COLO829 (cell line): ENCODE measurements around the gene RAPGEF6.
A peak's percentile ranks its signal among the peaks of the same experiment; 100 is the strongest.
"Not testable (repeated sequence)": the region's sequence is repeated elsewhere in the genome, so short reads cannot be mapped to it uniquely, and the experiment has no call there.

Experiments used
- DNase-seq: peaks from one replicate; pipeline ENCODE4 v3.0.0; 2012; ENCODE audit warnings: low spot score

Gene RAPGEF6

DNA sequence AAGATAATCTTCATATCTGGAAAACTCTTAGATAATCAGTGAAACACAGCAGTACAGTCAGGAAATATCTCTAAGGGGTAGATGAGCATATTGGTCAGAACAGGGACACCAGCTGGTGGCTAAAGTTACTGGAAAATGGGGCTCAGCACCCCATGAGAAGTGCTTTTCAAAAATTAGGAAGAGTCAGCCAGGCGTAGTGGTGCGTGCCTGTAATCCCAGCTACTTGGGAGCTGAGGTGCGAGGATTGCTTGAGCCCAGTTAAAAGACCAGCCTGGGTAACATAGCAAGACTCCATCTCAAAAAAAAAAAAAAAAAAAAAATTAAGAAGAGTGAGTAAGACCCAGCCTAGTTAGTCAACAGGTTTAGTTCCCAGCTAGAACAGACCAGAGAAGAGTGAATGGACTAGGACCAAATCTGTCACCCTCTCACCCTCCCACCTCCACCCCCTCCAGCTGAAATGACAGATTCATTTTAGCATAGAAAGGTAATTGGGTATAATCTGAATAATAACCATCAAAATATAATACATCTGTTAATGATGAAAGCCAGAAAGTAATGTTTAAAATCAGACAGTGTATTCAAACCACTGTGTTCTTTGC, 250.3 kb downstream of the RAPGEF6 start:
- DNase-seq, result no peak

DNA sequence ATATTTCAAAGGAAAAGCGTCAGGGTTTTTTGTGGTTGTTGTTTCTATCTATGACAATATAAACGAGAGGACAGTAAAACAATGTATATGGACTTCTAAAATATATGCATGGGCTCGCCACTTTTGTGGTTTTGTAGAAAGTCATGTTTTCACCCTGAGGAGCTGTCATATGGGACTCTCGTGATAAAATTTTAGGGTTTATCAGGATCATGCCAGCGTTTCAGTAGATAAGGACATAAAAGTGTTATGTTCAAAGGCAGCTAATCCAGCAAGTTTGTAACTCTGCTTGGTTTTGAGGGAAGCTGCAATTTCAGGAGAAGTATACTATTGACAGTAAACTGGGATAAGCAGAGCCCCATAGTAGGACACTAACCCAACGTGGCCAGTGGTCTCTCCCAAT, 250.9 kb downstream of the RAPGEF6 start:
- DNase-seq, result no peak

DNA sequence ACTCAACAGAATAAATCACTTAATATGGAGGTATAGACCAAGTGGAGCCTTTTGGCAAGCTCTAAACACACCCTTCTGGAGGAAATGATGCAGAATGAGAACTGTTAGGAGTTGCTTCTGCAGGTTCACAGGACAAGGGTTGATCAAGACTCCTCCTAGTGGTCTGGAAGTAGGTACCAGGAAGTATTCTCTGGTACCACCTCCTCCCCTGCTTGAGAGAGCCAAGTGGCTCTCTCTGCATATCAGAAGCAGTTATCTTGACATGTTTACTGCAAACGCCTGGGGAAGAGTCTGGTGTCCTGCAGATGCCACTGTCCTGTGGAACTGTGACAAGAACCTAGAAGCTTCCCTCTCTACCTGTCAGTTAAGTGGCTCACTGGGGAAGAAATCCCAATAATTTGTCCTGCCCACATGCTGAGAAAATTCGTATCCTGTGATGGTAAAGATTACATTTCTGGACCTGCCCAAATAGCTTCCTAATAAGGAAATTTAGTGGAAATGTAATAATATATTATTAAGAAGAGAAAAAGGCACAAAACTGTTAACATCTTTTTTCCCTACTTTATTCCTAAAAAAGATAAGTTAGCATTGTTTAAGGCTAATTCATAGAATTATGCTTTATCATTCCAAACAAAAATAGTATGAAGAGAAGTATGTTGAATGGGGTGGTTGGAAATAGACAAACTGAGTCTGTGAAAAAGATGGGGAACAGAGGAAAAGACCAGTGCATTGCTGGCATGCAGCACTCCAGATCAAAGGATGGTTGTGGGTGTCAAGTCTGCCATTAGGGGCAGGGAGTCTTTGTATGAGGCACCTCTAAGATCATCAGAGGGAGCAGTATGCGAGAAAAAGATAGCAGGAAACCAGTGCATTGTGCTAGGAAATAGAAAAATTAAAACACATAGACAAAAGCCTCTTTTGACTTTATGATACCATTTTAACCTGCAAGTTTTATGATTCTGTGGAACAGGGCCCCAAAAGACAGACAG, 252.3 kb downstream of the RAPGEF6 start:
- peak; percentile 37 for DNase-seq

DNA sequence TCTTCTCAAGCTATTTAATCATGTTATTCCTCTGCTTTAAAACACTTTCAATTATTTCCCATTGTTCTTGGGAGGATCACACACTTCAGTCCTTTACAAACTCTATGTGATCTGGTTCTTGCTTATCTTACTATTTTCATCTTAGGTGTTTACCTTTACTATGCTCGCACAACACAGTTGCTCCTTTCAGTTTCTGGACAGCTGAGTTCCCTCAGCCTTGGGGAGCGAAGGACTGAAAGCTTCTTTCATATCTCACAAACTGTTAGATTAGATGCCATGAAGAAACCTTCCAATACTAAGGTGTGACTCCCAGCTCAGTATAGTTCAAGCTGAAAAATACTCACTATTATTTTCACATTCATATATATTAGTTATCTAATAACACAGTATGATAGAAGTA, 253.3 kb downstream of the RAPGEF6 start:
- DNase-seq, result no peak

DNA sequence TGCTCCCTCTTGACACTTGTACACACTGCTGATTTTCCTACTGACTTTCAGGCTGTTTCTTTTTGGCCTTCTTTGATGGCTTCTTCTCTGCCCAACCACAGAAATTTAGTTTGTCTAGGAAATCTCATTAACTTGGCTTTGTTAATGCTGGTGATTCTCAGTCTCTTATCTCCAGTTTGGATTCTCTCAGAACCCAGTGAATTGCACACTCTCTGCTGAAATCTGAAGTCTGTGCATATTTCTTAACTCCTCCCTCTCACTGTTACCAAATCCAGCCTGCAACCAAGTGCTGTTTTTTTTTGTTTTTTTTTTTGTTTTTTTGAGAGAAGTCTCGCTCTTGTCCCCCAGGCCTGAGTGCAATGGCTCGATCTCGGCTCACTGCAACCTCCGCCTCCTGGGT, 254.0 kb downstream of the RAPGEF6 start:
- DNase-seq, result no peak

DNA sequence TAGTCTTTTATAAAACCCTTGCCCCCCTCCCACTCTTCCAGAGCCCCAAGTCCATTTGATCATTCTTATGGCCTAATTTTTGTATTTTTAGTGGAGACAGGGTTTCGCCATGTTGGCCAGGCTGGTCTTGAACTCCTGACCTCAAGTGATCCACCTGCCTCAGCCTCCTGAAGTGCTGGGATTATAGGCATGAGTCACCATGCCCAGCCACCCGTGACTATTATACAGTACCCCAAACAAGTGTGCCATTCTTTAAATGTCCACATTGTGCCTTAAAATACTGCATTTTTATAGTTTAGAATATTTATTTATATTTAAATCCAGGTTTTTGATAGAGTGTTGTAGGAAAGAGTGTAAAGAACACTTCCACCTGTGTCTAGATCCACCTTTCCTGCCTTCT, 254.8 kb downstream of the RAPGEF6 start:
- not testable (repeated sequence) for DNase-seq

DNA sequence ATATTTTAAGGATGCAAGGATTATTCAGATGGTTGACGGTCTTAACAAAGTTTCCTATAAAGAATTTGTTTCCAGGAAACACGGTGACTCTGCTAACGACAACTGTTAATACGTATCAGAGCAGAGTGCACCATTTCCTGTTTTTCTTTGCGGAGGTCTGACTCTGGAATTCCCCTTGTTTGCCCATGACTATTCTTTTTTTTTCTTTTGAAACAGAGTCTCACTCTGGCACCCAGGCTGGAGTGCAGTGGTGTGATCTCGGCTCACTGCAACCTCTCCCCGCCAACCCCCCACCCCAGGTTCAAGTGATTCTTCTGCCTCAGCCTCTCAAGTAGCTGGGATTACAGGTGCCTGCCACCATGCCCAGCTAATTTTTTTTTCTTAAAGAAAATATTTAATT, 255.3 kb downstream of the RAPGEF6 start:
- no peak for DNase-seq

DNA sequence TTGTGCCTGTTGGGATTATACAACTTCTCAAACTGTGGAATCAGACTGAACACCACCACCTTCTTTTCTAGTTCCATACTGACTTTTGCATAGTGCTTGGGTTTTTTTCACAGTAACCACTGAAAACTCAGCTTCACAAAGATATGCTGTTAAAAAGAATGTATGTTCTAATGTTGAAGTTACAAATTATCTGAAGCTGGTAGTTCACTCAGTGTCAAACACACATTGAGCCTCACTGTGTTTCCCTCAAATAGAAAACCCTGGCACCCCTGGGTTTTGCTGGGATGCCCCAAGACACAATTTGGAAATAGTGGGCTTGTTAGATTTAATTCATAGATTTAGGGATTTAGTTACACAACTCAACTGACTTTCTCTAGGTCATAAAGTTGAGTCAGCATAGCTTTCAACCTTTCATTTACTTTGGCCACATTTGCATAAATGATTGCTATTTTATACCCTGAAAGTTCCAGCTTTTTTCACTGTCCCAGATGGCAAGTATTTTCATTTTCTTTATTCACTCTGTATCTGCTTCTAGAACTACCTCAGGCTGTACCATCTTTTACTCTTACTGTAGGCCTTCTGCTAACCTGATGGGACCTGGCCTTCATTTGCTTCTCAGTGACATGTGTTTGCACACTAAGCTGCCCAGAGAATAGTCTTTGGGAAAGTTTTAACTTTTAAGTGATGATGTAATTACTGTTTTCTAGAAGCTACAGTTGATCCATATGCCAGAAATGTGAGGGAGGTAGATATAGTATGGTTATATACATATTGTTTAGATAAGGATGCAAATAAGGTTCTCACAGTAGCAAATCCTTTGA, 256.1 kb downstream of the RAPGEF6 start:
- DNase-seq, result no peak

DNA sequence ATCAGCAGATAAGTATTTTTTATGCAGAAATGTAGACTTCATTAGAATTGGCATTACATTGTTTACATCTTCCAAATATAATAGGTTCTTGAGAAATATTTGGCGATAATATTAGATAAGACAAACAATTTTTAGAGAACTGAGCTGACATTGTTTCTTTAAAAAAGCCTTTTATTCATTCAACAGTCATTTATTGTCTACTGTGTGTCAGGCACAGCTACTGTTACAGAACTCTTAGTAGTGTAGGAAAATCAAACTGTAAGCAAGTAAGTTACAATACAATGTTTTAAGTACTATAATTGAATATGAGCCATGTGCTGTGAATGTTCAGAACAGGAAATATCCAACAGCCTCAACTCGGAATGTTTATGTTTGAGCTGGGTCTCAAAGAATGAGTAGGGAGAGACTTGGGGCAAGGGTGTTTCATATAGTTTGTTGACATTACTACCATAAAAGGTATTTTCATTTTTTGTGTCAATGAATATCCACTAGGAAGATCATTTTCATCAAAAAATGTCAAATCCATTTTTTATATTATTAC, 257.2 kb downstream of the RAPGEF6 start:
- peak; percentile 10 for DNase-seq

DNA sequence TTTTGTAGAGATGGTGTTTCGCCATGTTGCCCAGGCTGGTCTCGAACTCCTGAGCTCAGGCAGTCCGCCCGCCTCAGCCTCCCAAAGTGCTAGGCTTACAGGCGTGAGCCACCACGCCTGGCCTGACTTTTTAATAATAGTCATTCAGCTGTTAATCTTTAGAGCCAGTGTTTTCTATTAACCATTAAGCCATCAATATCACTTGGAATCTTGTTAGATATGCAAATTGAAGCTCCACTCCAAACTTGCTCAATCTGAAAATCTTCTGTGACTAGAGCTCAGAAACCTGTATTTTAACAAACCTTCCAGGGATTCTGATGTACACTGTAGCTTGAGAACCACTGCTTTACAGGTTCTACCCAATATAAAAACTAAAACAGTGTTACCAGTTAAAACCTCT, 257.7 kb downstream of the RAPGEF6 start:
- no peak for DNase-seq

DNA sequence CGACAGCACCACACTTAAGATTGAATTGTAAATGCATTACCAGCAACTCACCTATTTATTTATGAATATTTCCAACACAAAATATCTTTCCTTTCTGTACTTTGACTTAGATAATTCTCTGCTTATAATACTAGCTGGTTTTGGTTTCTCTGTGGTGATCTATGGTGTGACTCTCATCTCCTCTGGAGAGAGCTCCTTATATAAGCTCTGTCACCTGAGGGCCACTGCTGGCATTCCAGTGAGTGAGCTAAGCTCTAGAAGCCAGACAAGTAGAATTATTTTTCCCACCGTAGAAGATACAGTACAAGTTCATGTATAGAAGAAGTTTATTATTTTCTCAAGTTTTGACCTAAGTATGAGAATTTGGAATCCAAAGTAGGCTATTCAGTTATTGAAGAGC, 259.7 kb downstream of the RAPGEF6 start:
- no peak for DNase-seq
